DMS153 (cell line): Measurements from ENCODE around the gene NCBP1.
"Not testable (repeated sequence)": the region's sequence is repeated elsewhere in the genome, so short reads cannot be mapped to it uniquely, and the experiment has no call there.

Experiments
- DNase-seq: peaks from one replicate; lab custom pipeline; 2025; lab: John Stamatoyannopoulos, UW

NCBP1 gene

GRCh38 chr9:97675655-97676054 is 42.0 kb downstream of the NCBP1 start:
- DNase-seq, result no peak

- no peak for DNase-seq
Observed at GRCh38 chr9:97682242-97682641, 48.6 kb downstream of the NCBP1 start.

- no peak for DNase-seq
Observed at GRCh38 chr9:97688654-97689053, 55.0 kb downstream of the NCBP1 start.

GRCh38 chr9:97689401-97690180 is 56.0 kb downstream of the NCBP1 start:
- no peak for DNase-seq

GRCh38 chr9:97694769-97695168 is 61.1 kb downstream of the NCBP1 start:
- DNase-seq, result no peak

GRCh38 chr9:97695390-97695789 is 61.8 kb downstream of the NCBP1 start:
- no peak for DNase-seq

- no peak for DNase-seq
Observed at GRCh38 chr9:97695995-97696802, 62.6 kb downstream of the NCBP1 start.

GRCh38 chr9:97696803-97697601 is 63.4 kb downstream of the NCBP1 start, which contains the start of gene XPA:
Gene XPA, minus strand, starts transcription at chr9:97697340. Its CDS starts 48 bp downstream, at chr9:97697292.
- DNase-seq, result peak; percentile 87

- DNase-seq, result no peak
Observed at GRCh38 chr9:97697837-97698236, 64.2 kb downstream of the NCBP1 start.

GRCh38 chr9:97698865-97699264 is 65.2 kb downstream of the NCBP1 start:
- no peak for DNase-seq

GRCh38 chr9:97699281-97699680 is 65.7 kb downstream of the NCBP1 start:
- DNase-seq, result not testable (repeated sequence)

GRCh38 chr9:97699824-97700223 is 66.2 kb downstream of the NCBP1 start:
- DNase-seq, result not testable (repeated sequence)

- peak; percentile 60 for DNase-seq
Observed at GRCh38 chr9:97703437-97704344, 70.1 kb downstream of the NCBP1 start.

- no peak for DNase-seq
Observed at GRCh38 chr9:97704345-97704677, 70.7 kb downstream of the NCBP1 start.

GRCh38 chr9:97704851-97705250 is 71.2 kb downstream of the NCBP1 start:
- no peak for DNase-seq

GRCh38 chr9:97705354-97705950 is 71.8 kb downstream of the NCBP1 start:
- DNase-seq, result no peak

- DNase-seq, result no peak
Observed at GRCh38 chr9:97706246-97706645, 72.6 kb downstream of the NCBP1 start.

GRCh38 chr9:97710356-97711222 is 77.0 kb downstream of the NCBP1 start:
- peak; percentile 60 for DNase-seq

GRCh38 chr9:97711223-97711626 is 77.6 kb downstream of the NCBP1 start:
- DNase-seq, result no peak

- no peak for DNase-seq
Observed at GRCh38 chr9:97714435-97714834, 80.8 kb downstream of the NCBP1 start.
